ENCODE data around the gene ACACB.

ACACB gene

DNA sequence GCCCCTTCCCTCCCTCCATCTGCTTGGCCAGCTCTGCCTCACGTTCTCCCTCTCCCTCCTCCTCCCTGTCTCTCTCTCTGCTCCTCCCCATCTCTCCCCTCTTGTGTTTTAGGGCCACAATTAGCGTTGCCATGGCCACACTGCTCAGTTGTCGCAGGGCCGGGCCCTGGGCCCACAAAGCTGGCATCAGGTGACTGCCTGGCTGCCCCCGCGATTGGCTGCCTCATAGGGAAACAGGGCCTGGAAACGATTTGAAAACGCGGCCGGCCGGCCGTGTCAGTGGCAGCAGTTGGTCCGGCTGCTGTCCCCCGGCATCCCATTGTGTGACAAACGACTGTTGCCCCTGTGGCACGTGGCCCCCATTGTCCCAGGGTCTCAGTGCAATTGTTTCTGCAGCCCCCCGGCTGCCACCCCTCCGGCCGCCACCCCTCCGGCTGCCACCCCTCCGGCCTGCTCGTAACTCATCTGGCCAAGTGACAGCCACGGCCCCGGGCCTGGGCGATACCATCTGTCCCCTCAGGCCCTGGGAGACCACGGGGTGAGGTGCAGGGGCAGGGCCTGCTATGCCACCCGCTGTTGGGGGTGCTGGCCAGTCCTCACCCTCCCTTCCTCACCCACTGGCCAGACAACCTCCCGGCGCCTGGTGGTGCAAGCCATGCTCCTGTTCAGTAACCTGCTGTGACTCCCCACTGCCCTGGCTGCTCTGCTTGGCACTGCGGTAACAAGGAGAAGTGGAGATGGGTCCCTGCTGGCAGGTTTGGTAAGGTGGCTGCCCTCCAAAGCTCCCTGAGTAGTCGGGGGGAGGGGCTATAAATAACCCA lies 175.3 kb downstream of the ACACB start:
- no peaks in the 10 kb centered on the region for H3K4me1 ChIP-seq (ENCODE audit: control insufficient read depth in 1 of 2, insufficient read depth in 1 of 2, low read depth in 1 of 2, low read length in 1 of 2)
- TF ChIP-seq, protein P1, sequence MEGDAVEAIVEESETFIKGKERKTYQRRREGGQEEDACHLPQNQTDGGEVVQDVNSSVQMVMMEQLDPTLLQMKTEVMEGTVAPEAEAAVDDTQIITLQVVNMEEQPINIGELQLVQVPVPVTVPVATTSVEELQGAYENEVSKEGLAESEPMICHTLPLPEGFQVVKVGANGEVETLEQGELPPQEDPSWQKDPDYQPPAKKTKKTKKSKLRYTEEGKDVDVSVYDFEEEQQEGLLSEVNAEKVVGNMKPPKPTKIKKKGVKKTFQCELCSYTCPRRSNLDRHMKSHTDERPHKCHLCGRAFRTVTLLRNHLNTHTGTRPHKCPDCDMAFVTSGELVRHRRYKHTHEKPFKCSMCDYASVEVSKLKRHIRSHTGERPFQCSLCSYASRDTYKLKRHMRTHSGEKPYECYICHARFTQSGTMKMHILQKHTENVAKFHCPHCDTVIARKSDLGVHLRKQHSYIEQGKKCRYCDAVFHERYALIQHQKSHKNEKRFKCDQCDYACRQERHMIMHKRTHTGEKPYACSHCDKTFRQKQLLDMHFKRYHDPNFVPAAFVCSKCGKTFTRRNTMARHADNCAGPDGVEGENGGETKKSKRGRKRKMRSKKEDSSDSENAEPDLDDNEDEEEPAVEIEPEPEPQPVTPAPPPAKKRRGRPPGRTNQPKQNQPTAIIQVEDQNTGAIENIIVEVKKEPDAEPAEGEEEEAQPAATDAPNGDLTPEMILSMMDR (IDR thresholded peaks at IDR 0.05): no peak
- H3K27me3 ChIP-seq: peaks cover 54% of the 10 kb centered on the region
- no peak overlapping the region for H3K27ac ChIP-seq
- H3K9me3 ChIP-seq: no peaks in the 10 kb centered on the region
- H3K36me3 ChIP-seq: no peaks in the 10 kb centered on the region
- H3K4me3 ChIP-seq (ENCODE audit: low read depth in 1 of 2, low read length in 1 of 2): no peak overlapping the region

DNA sequence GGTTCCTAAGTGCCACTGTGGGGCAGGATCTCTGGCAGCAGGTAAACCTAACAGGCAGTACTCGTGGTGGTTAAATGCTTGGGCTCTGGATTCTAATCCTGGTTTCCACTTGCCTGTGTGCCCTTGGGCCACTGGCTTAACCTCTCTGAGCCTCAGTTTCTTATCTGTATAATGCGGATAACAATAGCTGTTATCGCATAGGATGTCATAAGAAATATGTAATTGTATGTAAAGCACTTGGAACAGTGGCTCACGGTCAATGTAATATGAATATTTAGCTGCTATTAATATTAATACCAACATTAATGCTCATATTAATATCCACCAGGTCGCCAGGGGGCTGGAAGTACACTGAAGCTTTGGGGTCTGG lies 175.9 kb downstream of the ACACB start:
- H3K9me3 ChIP-seq: no peaks in the 10 kb centered on the region
- H3K4me3 ChIP-seq (ENCODE audit: low read depth in 1 of 2, low read length in 1 of 2): no peak overlapping the region
- TF ChIP-seq, protein P1 (IDR thresholded peaks at IDR 0.05): no peak
- H3K4me1 ChIP-seq (ENCODE audit: control insufficient read depth in 1 of 2, insufficient read depth in 1 of 2, low read depth in 1 of 2, low read length in 1 of 2): no peaks in the 10 kb centered on the region
- no peaks in the 10 kb centered on the region for H3K36me3 ChIP-seq
- H3K27ac ChIP-seq: no peak overlapping the region
- H3K27me3 ChIP-seq: peaks cover 58% of the 10 kb centered on the region

DNA sequence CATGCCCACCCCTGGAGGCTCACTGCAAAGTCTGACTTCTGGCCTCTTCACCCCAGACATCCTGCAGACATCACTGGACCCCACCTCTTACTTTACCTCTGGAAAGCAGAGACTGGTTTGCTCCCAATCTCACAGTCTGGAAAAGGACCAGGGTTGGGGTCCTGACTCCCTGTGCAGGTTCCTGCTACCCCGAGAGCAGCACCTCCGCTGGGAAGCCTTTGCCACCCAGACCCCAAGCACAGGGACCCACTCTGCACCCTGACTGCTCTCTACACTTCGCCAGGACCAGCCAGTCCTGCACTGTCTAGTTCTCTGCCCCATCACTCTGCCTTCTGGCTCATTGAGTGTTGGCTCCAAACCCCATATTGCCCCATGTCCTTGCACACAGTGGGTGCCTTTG lies 176.7 kb downstream of the ACACB start:
- TF ChIP-seq, protein P1 (IDR thresholded peaks at IDR 0.05): no peak
- Histone ChIP-seq H3K4me1 (ENCODE audit: control insufficient read depth in 1 of 2, insufficient read depth in 1 of 2, low read depth in 1 of 2, low read length in 1 of 2) (no peaks in the 10 kb centered on the region), H3K27ac (no peak overlapping the region), H3K36me3 (no peaks in the 10 kb centered on the region), H3K27me3 (peaks cover 65% of the 10 kb centered on the region), H3K4me3 (ENCODE audit: low read depth in 1 of 2, low read length in 1 of 2) (no peak overlapping the region), H3K9me3 (no peaks in the 10 kb centered on the region)

DNA sequence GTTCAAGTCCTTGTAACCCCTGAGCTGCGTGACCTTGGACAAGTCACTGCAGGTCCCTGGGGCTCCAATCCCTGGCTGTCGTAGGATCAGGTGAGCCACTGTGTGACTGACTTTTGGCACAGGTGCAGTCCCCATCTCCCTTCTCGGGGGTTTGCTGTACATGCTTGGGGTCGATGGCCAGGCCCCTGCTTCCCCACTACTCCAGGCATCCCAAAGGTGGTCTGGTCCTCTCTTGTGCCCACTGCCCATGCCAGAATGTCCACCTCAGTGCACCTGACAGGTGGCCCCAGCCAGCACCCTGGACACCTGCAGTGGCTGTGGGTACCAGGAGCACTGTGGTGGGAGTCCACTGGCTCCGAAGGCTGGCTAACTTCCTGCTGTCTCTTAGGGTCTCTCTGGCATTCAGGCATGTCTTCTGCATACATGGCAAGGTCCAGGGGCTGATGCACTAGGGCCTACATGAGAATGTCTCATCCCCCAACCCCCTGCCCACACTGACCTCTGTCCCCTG lies 178.0 kb downstream of the ACACB start:
- Histone ChIP-seq H3K4me3 (ENCODE audit: low read depth in 1 of 2, low read length in 1 of 2) (no peak overlapping the region), H3K36me3 (no peaks in the 10 kb centered on the region), H3K27me3 (peaks cover 63% of the 10 kb centered on the region), H3K9me3 (no peaks in the 10 kb centered on the region), H3K4me1 (ENCODE audit: control insufficient read depth in 1 of 2, insufficient read depth in 1 of 2, low read depth in 1 of 2, low read length in 1 of 2) (no peaks in the 10 kb centered on the region), H3K27ac (no peak overlapping the region)
- TF ChIP-seq, protein P1 (IDR thresholded peaks at IDR 0.05): no peak

DNA sequence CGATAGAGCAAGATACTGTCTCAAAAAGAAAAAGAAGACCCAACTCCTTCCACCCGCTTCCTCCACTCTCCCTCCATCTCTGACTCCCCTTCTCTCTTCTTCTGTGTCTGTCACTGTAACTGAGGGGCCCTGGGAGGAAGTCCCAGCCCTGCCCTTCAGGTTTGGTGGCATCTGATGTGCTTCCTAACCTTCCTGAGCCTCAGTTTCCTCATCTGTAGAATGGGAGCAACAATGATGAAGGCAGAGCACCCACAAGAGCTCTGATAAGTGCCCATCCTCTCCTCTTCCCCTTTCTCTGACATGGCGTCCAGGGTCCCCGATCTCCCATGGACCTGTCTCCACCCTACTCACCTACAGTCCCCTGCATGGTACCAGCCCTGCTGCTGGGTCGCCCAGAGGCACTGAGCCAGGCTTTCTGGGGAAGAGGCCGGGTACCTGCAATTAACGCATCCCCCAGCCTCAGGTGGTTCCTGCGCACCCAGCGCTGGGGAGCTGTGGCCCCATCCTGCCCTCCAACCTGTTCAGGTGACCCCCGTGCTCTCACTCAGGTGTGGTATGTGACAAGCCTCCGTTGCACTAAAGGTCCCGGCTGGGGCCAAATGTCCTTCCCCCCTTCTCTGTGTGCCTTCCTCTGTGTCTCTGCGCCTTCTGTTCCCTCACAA lies 179.5 kb downstream of the ACACB start:
- H3K27ac ChIP-seq: no peak overlapping the region

More for the DNA sequence above, 179.5 kb downstream of the ACACB start:
- Histone ChIP-seq H3K4me3 (ENCODE audit: low read depth in 1 of 2, low read length in 1 of 2) (no peak overlapping the region), H3K4me1 (ENCODE audit: control insufficient read depth in 1 of 2, insufficient read depth in 1 of 2, low read depth in 1 of 2, low read length in 1 of 2) (no peaks in the 10 kb centered on the region), H3K27me3 (peaks cover 47% of the 10 kb centered on the region), H3K9me3 (no peaks in the 10 kb centered on the region), H3K36me3 (no peaks in the 10 kb centered on the region)
- TF ChIP-seq, protein P1 (IDR thresholded peaks at IDR 0.05): no peak

All from neutrophil (primary cell).